Neural cell (in vitro differentiated cells): Measurements from ENCODE around the gene GLTP. TPM values are rescaled to one million over a fixed set of nuclear protein-coding genes. Genes with fewer than 3 reads are reported as not detected.

Experiments
- H2AFZ ChIP-seq: fragments of 200-600, 300-800 bp; sonication (generic), shearing (Covaris generic); 2 replicates; pipeline ENCODE4 v1.6.0; 2014; ENCODE audit warnings: low read depth, mild to moderate bottlenecking, antibody characterized with exemption, low read length, moderate library complexity
- H3F3A ChIP-seq: fragments of 200-600 bp; shearing (Covaris generic); 2 replicates; pipeline ENCODE4 v1.6.1; 2016; ENCODE audit warnings: mild to moderate bottlenecking, moderate library complexity, mixed read lengths, antibody characterized with exemption, low read length; ENCODE audit not compliant: insufficient read depth, poor library complexity, severe bottlenecking
- H3K27ac ChIP-seq: fragments of 200-600, 300-800 bp; sonication (generic), shearing (Covaris generic); 2 replicates; pipeline ENCODE4 v1.5.1; 2014; ENCODE audit warnings: mild to moderate bottlenecking, low read length, moderate library complexity
- H3K27me3 ChIP-seq: fragments of 300-800, 200-600 bp; sonication (generic), shearing (Covaris generic); 2 replicates; pipeline ENCODE4 v1.6.0; 2014; ENCODE audit warnings: mild to moderate bottlenecking, low read depth, low read length, moderate library complexity; ENCODE audit not compliant: insufficient read depth
- H3K36me3 ChIP-seq: fragments of 300-800, 200-600 bp; sonication (generic), shearing (Covaris generic); 2 replicates; pipeline ENCODE4 v1.5.1; 2014; ENCODE audit warnings: mild to moderate bottlenecking, antibody characterized with exemption, low read length, moderate library complexity; ENCODE audit not compliant: insufficient read depth
- H3K4me2 ChIP-seq: fragments of 300-800, 200-600 bp; sonication (generic), shearing (Covaris generic); 2 replicates; pipeline ENCODE4 v1.6.0; 2014; ENCODE audit warnings: mild to moderate bottlenecking, low read length
- H3K4me3 ChIP-seq: fragments of 300-800, 200-600 bp; sonication (generic), shearing (Covaris generic); 2 replicates; pipeline ENCODE4 v1.5.1; 2014; ENCODE audit warnings: mild to moderate bottlenecking, low read length, moderate library complexity
- H3K79me2 ChIP-seq: fragments of 200-600 bp; shearing (Covaris generic); replicated peaks from 2 replicates; pipeline ENCODE4 v1.6.0; 2014; ENCODE audit warnings: mild to moderate bottlenecking, low read length, moderate library complexity; ENCODE audit not compliant: insufficient read depth
- H3K9ac ChIP-seq: fragments of 300-800, 200-600 bp; sonication (generic), shearing (Covaris generic); 2 replicates; pipeline ENCODE4 v1.6.1; 2016; ENCODE audit warnings: mild to moderate bottlenecking, low read length, mixed read lengths
- H3K9me2 ChIP-seq: fragments of 200-600 bp; shearing (Covaris generic); 2 replicates; pipeline ENCODE4 v1.6.1; 2016; ENCODE audit warnings: mild to moderate bottlenecking, low read length, mixed read lengths; ENCODE audit not compliant: insufficient read depth
- H3K9me3 ChIP-seq: fragments of 200-600, 300-800 bp; sonication (generic), shearing (Covaris generic); 2 replicates; pipeline ENCODE4 v1.6.1; 2016; ENCODE audit warnings: mild to moderate bottlenecking, mixed run types, low read length, moderate library complexity, mixed read lengths
- H4K20me1 ChIP-seq: fragments of 200-600 bp; shearing (Covaris generic); 2 replicates; pipeline ENCODE4 v1.6.1; 2016; ENCODE audit warnings: mild to moderate bottlenecking, mixed run types; ENCODE audit not compliant: insufficient read depth
- CTCF ChIP-seq: fragments of 450-650 bp; IDR thresholded peaks from 2 replicates; pipeline ENCODE4 v1.5.1; 2014; ENCODE audit warnings: antibody characterized with exemption, mild to moderate bottlenecking, moderate library complexity; ENCODE audit not compliant: poor library complexity, severe bottlenecking
- EP300 ChIP-seq: fragments of 450-650 bp; conservative IDR thresholded peaks from 2 replicates; pipeline ENCODE4 v1.6.1; 2014; ENCODE audit warnings: antibody characterized with exemption, mild to moderate bottlenecking, moderate library complexity; ENCODE audit not compliant: poor library complexity, severe bottlenecking
- EZH2 ChIP-seq: fragments of 200-600, 300-800 bp; shearing (Covaris generic), sonication (generic); IDR thresholded peaks from 2 replicates; pipeline ENCODE4 v1.6.1; 2014; ENCODE audit warnings: antibody characterized with exemption, low read length, borderline replicate concordance, mild to moderate bottlenecking; ENCODE audit not compliant: insufficient read depth, poor library complexity, severe bottlenecking
- MXI1 ChIP-seq: fragments of 450-650 bp; conservative IDR thresholded peaks from 2 replicates; pipeline ENCODE4 v1.6.1; 2014; ENCODE audit warnings: antibody characterized with exemption, mild to moderate bottlenecking; ENCODE audit not compliant: poor library complexity, severe bottlenecking
- POLR2AphosphoS5 ChIP-seq: IDR thresholded peaks from 2 replicates; pipeline ENCODE4 v1.6.1; 2012
- RAD21 ChIP-seq: fragments of 450-650 bp; conservative IDR thresholded peaks from 2 replicates; pipeline ENCODE4 v1.6.1; 2014; ENCODE audit warnings: antibody characterized with exemption, mild to moderate bottlenecking, moderate library complexity
- REST ChIP-seq: IDR thresholded peaks from 2 replicates; pipeline ENCODE4 v1.6.1; 2012; ENCODE audit warnings: borderline replicate concordance
- SMC3 ChIP-seq: fragments of 450-650 bp; conservative IDR thresholded peaks from 2 replicates; pipeline ENCODE4 v1.6.1; 2014; ENCODE audit warnings: antibody characterized with exemption, mild to moderate bottlenecking, moderate library complexity; ENCODE audit not compliant: poor library complexity
- TAF1 ChIP-seq: IDR thresholded peaks from 2 replicates; pipeline ENCODE4 v1.6.1; 2012; ENCODE audit warnings: low read depth
- polyA plus RNA-seq: library from polyadenylated mRNA; depleted of rRNA; stranded (reverse); fragments of >200 nt; gene quantifications from 2 replicates; pipeline ENCODE4 v1.2.3, GENCODE V29; 2014

The GLTP gene
- polyA plus RNA-seq, 1 donor from 2014 or later = 25.0 TPM

GRCh38 chr12:109845824-109846205 is 34.5 kb downstream of the GLTP start:
- no peaks in the 10 kb centered on the region for H3K27me3 ChIP-seq
- H3F3A ChIP-seq = no peaks in the 10 kb centered on the region
- TF ChIP-seq TAF1 (no peak), CTCF (no peak), MXI1 (no peak), REST (no peak)
- no peaks in the 10 kb centered on the region for H3K36me3 ChIP-seq
- H3K79me2 ChIP-seq = no peaks in the 10 kb centered on the region
- no peak overlapping the region for H3K9ac ChIP-seq
- H3K9me3 ChIP-seq = no peaks in the 10 kb centered on the region
- no peak overlapping the region for H3K4me2 ChIP-seq
- no peak overlapping the region for H3K27ac ChIP-seq
- no peak overlapping the region for H2AFZ ChIP-seq
- H4K20me1 ChIP-seq = no peaks in the 10 kb centered on the region
- peak overlapping the region; percentile 56 for H3K4me3 ChIP-seq
- H3K9me2 ChIP-seq = no peaks in the 10 kb centered on the region

- Histone ChIP-seq H4K20me1 (no peaks in the 10 kb centered on the region), H3K9me2 (no peaks in the 10 kb centered on the region), H3F3A (no peaks in the 10 kb centered on the region), H3K27me3 (no peaks in the 10 kb centered on the region), H3K4me2 (no peak overlapping the region), H3K36me3 (no peaks in the 10 kb centered on the region), H3K9me3 (no peaks in the 10 kb centered on the region), H3K79me2 (no peaks in the 10 kb centered on the region), H3K27ac (no peak overlapping the region), H2AFZ (no peak overlapping the region), H3K4me3 (peak overlapping the region; percentile 56), H3K9ac (no peak overlapping the region)
- TF ChIP-seq REST (no peak), POLR2AphosphoS5 (no peak), MXI1 (no peak), EP300 (no peak), CTCF (peak; percentile 97), RAD21 (peak; percentile 89), SMC3 (peak; percentile 90), EZH2 (no peak), TAF1 (no peak)
These were observed 35.1 kb downstream of the GLTP start for GRCh38 chr12:109844983-109845823.
